Prostate gland (tissue), 2 donors: ENCODE measurements around the gene CMA1.

Experiments
- POLR2A ChIP-seq: fragments of 450-650 bp; IDR thresholded peaks from one replicate; pipeline ENCODE4 v1.6.1; 2016; ENCODE audit warnings: antibody characterized with exemption, mild to moderate bottlenecking
- POLR2AphosphoS5 ChIP-seq: sonication (generic); formaldehyde crosslinking; IDR thresholded peaks from one replicate; pipeline ENCODE4 v1.6.1; 2017; ENCODE audit warnings: antibody characterized with exemption
- TF ChIP-seq, protein P1 (sequence below), 4 experiments: fragments of 200-600 bp in 2 of 4; fragments of 450-650 bp in 2 of 4; sonication (generic) in 2 of 4; IDR thresholded peaks; 1 replicate in 3 of 4; 2 replicates in 1 of 4; pipeline ENCODE4 v1.5.1; 2016 to 2019; ENCODE audit warnings: antibody characterized with exemption in 4 of 4, mild to moderate bottlenecking in 2 of 4, moderate library complexity in 2 of 4

DNA sequence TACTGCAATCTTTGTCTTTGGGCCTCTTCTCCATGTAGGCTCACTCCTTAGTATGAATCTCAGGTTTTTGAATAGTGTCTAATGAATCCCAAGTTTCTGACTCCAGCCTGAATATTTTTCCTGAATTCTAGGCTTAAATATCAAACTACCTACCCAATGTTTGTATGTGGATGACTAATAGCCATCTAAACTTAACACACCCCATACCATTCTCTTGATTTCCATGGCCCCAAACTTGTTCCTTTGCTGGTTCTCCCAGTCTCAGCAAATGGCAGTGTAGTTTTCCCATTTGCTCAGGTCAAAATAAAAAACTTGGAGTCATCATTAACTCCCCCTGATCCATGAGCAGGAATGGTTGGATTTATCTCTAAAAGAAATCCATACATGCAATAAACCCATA lies 46.7 kb downstream of the CMA1 start:
- TF ChIP-seq, protein P1, sequence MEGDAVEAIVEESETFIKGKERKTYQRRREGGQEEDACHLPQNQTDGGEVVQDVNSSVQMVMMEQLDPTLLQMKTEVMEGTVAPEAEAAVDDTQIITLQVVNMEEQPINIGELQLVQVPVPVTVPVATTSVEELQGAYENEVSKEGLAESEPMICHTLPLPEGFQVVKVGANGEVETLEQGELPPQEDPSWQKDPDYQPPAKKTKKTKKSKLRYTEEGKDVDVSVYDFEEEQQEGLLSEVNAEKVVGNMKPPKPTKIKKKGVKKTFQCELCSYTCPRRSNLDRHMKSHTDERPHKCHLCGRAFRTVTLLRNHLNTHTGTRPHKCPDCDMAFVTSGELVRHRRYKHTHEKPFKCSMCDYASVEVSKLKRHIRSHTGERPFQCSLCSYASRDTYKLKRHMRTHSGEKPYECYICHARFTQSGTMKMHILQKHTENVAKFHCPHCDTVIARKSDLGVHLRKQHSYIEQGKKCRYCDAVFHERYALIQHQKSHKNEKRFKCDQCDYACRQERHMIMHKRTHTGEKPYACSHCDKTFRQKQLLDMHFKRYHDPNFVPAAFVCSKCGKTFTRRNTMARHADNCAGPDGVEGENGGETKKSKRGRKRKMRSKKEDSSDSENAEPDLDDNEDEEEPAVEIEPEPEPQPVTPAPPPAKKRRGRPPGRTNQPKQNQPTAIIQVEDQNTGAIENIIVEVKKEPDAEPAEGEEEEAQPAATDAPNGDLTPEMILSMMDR (IDR thresholded peaks at IDR 0.05) = no peak
- TF ChIP-seq POLR2A (no peak), POLR2AphosphoS5 (no peak)
